Tibial nerve (tissue), 4 donors: ENCODE results near the gene EXD2. TPM values are rescaled to one million over a fixed set of nuclear protein-coding genes. Genes with fewer than 3 reads are reported as not detected.

Experiments
- DNase-seq, 2 donors: peaks; one replicate each; pipeline ENCODE4 v3.0.0-alpha.2; 2019; ENCODE audit warnings: low spot score in 2 of 2
- H3K27ac ChIP-seq, 4 donors: fragments of 200-600 bp; sonication (generic) in 3 of 4; one replicate each; pipeline ENCODE4 v1.5.1; 2017 to 2019; ENCODE audit warnings: mild to moderate bottlenecking in 1 of 4
- H3K27me3 ChIP-seq, 2 donors: fragments of 200-600 bp; sonication (generic) in 1 of 2; one replicate each; pipeline versions ENCODE4 v1.5.1 to v1.6.0; 2017 to 2019
- H3K36me3 ChIP-seq, 3 donors: fragments of 200-600 bp; sonication (generic); one replicate each; pipeline ENCODE4 v1.5.1; 2018 to 2019
- H3K4me1 ChIP-seq, 4 donors: fragments of 200-600 bp; sonication (generic) in 3 of 4; one replicate each; pipeline ENCODE4 v1.5.1; 2017 to 2019
- H3K4me3 ChIP-seq, 4 donors: fragments of 200-600 bp; sonication (generic) in 3 of 4; one replicate each; pipeline ENCODE4 v1.5.1; 2017 to 2019; ENCODE audit warnings: mild to moderate bottlenecking in 1 of 4, moderate library complexity in 1 of 4
- H3K9me3 ChIP-seq, 4 donors: fragments of 200-600 bp; sonication (generic) in 3 of 4; one replicate each; pipeline ENCODE4 v1.5.1; 2017 to 2019
- EP300 ChIP-seq, 2 donors: sonication (generic); formaldehyde crosslinking; IDR thresholded peaks; one replicate each; pipeline ENCODE4 v1.6.1; 2017; ENCODE audit warnings: antibody characterized with exemption in 2 of 2, mild to moderate bottlenecking in 1 of 2
- POLR2A ChIP-seq, 2 donors: fragments of 450-650 bp; IDR thresholded peaks; one replicate each; pipeline ENCODE4 v1.6.1; 2017; ENCODE audit warnings: antibody characterized with exemption in 2 of 2, mild to moderate bottlenecking in 2 of 2, moderate library complexity in 2 of 2
- WGBS, 2 donors: methylation state at CpG; one replicate each; pipeline ENCODE4 v1.1.5; 2018; 5-methylcytosine and 5-hydroxymethylcytosine counted together
- total RNA-seq, 4 donors: library from RNA; depleted of rRNA; stranded (reverse); fragments of >200 nt; gene quantifications; one replicate each; pipeline ENCODE4 v1.1.0, GENCODE V29; 2016
- TF ChIP-seq, protein P1 (sequence below), 5 experiments: fragments of 200-600 bp in 3 of 5; fragments of 450-650 bp in 2 of 5; sonication (generic) in 3 of 5; IDR thresholded peaks; one replicate each; pipeline ENCODE4 v1.5.1; 2016 to 2019; ENCODE audit warnings: antibody characterized with exemption in 5 of 5, mild to moderate bottlenecking in 3 of 5, moderate library complexity in 2 of 5

Gene EXD2
- total RNA-seq, 4 donors from 2014 or later: 17.4 to 24.7 (median 20.9) TPM

DNA sequence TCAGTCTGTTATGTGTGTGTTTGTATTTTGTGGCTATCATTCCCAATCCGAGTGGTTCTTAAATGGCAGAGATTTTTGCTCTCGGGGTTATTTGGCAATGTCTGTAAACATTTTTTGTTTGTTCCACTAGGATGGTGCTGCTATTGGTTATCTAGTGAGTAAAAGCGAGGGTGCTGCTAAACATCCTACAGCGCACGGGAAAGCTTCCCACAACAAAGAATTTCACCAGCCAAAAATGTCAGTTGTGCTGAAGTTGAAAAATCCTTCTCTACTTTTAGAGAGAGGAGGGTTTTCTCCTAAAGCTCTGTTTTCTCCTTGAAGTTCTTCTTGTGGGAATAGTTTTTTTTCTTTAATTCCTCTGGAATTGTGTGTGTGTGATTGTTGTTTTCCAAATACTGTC lies 2.4 kb downstream of the EXD2 start:
- H3K27ac ChIP-seq: no peak overlapping the region
- no peaks in the 10 kb centered on the region for H3K9me3 ChIP-seq
- H3K27me3 ChIP-seq: no peaks in the 10 kb centered on the region
- no peaks in the 10 kb centered on the region for H3K36me3 ChIP-seq
- TF ChIP-seq POLR2A (IDR thresholded peaks at IDR 0.05) (no peak), EP300 (IDR thresholded peaks at IDR 0.05) (no peak)
- TF ChIP-seq, protein P1, sequence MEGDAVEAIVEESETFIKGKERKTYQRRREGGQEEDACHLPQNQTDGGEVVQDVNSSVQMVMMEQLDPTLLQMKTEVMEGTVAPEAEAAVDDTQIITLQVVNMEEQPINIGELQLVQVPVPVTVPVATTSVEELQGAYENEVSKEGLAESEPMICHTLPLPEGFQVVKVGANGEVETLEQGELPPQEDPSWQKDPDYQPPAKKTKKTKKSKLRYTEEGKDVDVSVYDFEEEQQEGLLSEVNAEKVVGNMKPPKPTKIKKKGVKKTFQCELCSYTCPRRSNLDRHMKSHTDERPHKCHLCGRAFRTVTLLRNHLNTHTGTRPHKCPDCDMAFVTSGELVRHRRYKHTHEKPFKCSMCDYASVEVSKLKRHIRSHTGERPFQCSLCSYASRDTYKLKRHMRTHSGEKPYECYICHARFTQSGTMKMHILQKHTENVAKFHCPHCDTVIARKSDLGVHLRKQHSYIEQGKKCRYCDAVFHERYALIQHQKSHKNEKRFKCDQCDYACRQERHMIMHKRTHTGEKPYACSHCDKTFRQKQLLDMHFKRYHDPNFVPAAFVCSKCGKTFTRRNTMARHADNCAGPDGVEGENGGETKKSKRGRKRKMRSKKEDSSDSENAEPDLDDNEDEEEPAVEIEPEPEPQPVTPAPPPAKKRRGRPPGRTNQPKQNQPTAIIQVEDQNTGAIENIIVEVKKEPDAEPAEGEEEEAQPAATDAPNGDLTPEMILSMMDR (IDR thresholded peaks at IDR 0.05): no peak
- no peak overlapping the region for H3K4me3 ChIP-seq
- no peak for DNase-seq
- WGBS, 2 donors: 81 to 82% methylated on average over 5 of the region's 5 CpGs
- H3K4me1 ChIP-seq: peaks cover 0 to 14% (median 6%) of the 10 kb centered on the region in 4 donors

DNA sequence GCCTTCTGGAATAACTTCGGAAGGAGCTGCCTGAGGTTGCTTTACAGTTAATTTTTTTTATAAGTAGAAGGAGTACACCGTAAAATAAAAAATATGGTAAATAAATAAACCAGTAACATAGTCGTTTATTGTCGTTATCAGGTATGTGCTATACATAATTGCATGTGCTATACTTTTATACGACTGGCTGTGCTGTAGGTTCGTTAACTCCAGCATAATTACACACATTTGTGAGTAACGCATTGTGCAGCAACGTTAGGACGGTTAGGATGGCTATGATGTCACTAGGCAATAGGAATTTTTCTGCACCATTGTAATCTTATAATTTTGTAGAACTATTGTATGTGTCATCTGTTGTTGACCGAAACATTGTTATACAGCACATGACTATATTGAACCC lies 8.5 kb downstream of the EXD2 start:
- Histone ChIP-seq H3K27me3 (no peaks in the 10 kb centered on the region), H3K9me3 (no peaks in the 10 kb centered on the region), H3K4me3 (no peak overlapping the region), H3K4me1 (peaks cover 0 to 3% (median 0%) of the 10 kb centered on the region in 4 donors), H3K36me3 (no peaks in the 10 kb centered on the region), H3K27ac (no peak overlapping the region)
- 84 to 86% methylated on average over 10 of the region's 10 CpGs for WGBS, 2 donors
- DNase-seq: no peak
- TF ChIP-seq, protein P1 (IDR thresholded peaks at IDR 0.05): no peak
- no peak for TF ChIP-seq EP300 (IDR thresholded peaks at IDR 0.05)
- TF ChIP-seq POLR2A (IDR thresholded peaks at IDR 0.05): no peak

DNA sequence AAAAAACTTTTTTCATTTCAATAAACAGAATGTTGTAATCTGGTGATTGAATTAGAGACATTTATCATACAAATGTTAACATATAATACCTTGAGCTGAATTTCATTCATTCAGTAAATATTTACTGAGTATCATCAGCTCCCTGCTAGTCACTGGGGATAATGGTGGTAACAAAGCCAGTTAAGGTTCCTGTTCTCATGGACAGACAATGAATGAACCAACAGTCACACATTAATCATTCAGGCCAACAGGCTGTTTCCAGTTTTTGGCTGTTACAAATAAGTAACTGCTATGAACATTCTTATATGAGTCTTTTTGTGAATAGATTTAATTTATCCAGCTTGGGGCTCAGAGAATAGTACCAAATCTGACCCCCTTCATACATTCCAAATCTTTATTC lies 13.5 kb downstream of the EXD2 start:
- TF ChIP-seq POLR2A (IDR thresholded peaks at IDR 0.05) (no peak), EP300 (IDR thresholded peaks at IDR 0.05) (no peak)
- TF ChIP-seq, protein P1 (IDR thresholded peaks at IDR 0.05): no peak
- no peak for DNase-seq
- no peak overlapping the region for H3K4me3 ChIP-seq
- H3K27ac ChIP-seq: no peak overlapping the region
- peaks cover 0 to 3% (median 0%) of the 10 kb centered on the region in 4 donors for H3K4me1 ChIP-seq
- H3K27me3 ChIP-seq: no peaks in the 10 kb centered on the region
- no peaks in the 10 kb centered on the region for H3K9me3 ChIP-seq
- H3K36me3 ChIP-seq: peaks cover 0 to 6% (median 0%) of the 10 kb centered on the region in 3 donors

DNA sequence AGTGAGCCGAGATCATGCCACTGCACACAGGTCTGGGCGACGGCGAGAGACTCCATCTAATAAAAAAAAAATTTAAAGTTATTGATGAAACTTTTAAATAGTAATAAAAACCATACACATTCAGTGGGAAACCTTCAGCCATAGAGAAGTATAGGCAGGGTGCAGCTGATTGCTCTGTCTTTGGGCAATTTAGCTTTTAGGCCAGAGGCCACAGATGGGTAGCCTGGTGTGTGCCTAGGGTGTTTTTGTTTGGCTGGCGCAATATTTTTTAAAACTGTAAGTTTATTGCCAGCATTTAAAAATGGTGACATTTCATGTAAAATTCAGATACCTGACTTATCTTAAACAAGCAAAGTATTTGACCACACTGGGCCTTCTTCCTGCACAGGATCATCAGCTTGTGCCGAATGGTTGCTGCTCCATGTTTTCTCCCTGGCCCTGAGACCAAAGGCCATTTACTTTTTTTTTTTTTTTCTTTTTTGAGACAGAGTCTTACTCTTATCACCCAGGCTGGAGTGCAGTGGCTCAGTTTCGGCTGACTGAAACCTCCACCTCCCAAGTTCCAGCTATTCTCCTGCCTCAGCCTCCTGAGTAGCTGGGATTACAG lies 16.2 kb downstream of the EXD2 start:
- Histone ChIP-seq H3K36me3 (peaks cover 0 to 31% (median 0%) of the 10 kb centered on the region in 3 donors), H3K9me3 (no peaks in the 10 kb centered on the region), H3K4me1 (peaks cover 0 to 3% (median 0%) of the 10 kb centered on the region in 4 donors), H3K4me3 (no peak overlapping the region), H3K27me3 (no peaks in the 10 kb centered on the region), H3K27ac (no peak overlapping the region)
- DNase-seq: no peak
- 96% methylated on average over 7 of the region's 7 CpGs for WGBS, 2 donors
- no peak for TF ChIP-seq EP300 (IDR thresholded peaks at IDR 0.05)
- TF ChIP-seq, protein P1 (IDR thresholded peaks at IDR 0.05): no peak
- no peak for TF ChIP-seq POLR2A (IDR thresholded peaks at IDR 0.05)

DNA sequence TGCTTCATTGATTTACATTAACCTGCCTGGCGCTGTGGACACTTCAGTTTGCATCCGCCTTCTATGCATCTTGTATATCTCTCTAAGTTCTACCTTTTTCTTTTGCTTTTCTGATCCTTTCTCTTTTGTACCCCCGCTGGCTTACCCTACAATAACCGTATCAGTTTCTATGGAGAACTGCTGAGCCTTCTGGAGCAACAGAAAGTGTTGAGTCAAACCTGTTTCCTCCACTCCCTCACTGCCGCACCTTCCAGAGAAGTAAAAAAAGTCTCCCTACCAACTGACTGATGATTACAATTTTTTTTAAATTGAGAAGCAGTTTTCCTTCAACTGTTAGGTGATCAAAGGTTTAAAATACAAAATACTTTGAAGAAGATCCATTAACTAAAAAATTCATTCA lies 17.4 kb downstream of the EXD2 start:
- H3K4me3 ChIP-seq: no peak overlapping the region
- 87 to 90% methylated on average over 5 of the region's 5 CpGs for WGBS, 2 donors
- H3K27me3 ChIP-seq: no peaks in the 10 kb centered on the region
- H3K36me3 ChIP-seq: peaks cover 0 to 37% (median 0%) of the 10 kb centered on the region in 3 donors
- no peaks in the 10 kb centered on the region for H3K4me1 ChIP-seq
- no peak overlapping the region for H3K27ac ChIP-seq
- DNase-seq: no peak
- no peak for TF ChIP-seq EP300 (IDR thresholded peaks at IDR 0.05)
- TF ChIP-seq, protein P1 (IDR thresholded peaks at IDR 0.05): no peak
- TF ChIP-seq POLR2A (IDR thresholded peaks at IDR 0.05): no peak
- H3K9me3 ChIP-seq: no peaks in the 10 kb centered on the region
